ENCODE data around the gene BLACAT1. TPM values are rescaled to one million over a fixed set of nuclear protein-coding genes. Genes with fewer than 3 reads are reported as not detected.
"Not testable (repeated sequence)": the region's sequence is repeated elsewhere in the genome, so short reads cannot be mapped to it uniquely, and the experiment has no call there.

The BLACAT1 gene
- total and polyA plus RNA-seq, 2 of the 8 experiments (the other 6 are each of a cell fraction or from before 2014, with no cell fraction given), result 3.5 to 10.5 TPM

DNA sequence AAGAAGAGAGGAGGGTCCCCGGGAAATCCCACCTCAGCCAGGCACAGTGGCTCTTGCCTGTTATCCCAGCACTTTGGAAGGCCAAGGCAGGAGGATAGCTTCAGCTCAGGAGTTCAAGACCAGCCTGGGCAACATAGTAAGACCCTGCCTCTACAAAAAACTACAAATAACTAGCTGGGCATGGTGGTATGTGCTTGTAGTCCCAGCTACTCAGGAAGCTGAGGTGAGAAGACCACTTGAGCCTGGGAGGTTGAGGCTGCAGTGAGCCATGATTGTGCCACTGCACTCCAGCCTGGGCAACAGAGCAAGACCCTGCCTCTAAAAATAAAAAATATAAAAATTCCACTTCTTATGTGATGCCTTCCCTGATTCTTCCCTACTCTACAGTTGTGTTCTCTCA is 23.2 kb downstream of the BLACAT1 start:
- H4K91ac ChIP-seq (replicated peaks; ENCODE audit: insufficient read length, low read length); H2BK15ac ChIP-seq (ENCODE audit: low read length); H3K27ac ChIP-seq (ENCODE audit: low read depth, low read length); H4K20me1 ChIP-seq (replicated peaks in 1 of 2; ENCODE audit: control insufficient read depth in 1 of 2, insufficient read depth in 2 of 2, low read length in 2 of 2); H3K23ac ChIP-seq (ENCODE audit: insufficient read length); H2BK12ac ChIP-seq (ENCODE audit: low read depth, low read length); H3K4me2 ChIP-seq (ENCODE audit: insufficient read depth in 1 of 2, low read depth in 2 of 2, low read length in 2 of 2); H2AFZ ChIP-seq (ENCODE audit: low read length); H3K14ac ChIP-seq (ENCODE audit: insufficient read length); H3K9ac ChIP-seq (replicated peaks in 1 of 4; ENCODE audit: extremely low read depth in 1 of 4, low read depth in 3 of 4, low read length in 3 of 4); H3K4ac ChIP-seq (replicated peaks; ENCODE audit: insufficient read length, low read depth, low read length); H3K4me1 ChIP-seq (replicated peaks in 1 of 4; ENCODE audit: control insufficient read depth in 3 of 4, insufficient read depth in 4 of 4, low read length in 3 of 4); H3K4me3 ChIP-seq (ENCODE audit: extremely low read depth in 1 of 4, insufficient read depth in 2 of 4, low read depth in 3 of 4, low read length in 4 of 4); DNase-seq (ENCODE audit: low read depth in 1 of 2, low spot score in 2 of 2); H3K79me2 ChIP-seq (ENCODE audit: control insufficient read depth in 1 of 2, insufficient read depth in 2 of 2, low read length in 2 of 2); H3K79me1 ChIP-seq (ENCODE audit: low read depth, low read length); H3K36me3 ChIP-seq (ENCODE audit: control insufficient read depth in 2 of 4, insufficient read depth in 4 of 4, low read length in 3 of 4); H4K5ac ChIP-seq (ENCODE audit: insufficient read length, low read depth, low read length); H3K23me2 ChIP-seq (ENCODE audit: low read depth, low read length); H4K8ac ChIP-seq (ENCODE audit: extremely low read depth, insufficient read depth, low read length); H3K56ac ChIP-seq (replicated peaks; ENCODE audit: insufficient read length, low read depth, low read length); H2BK20ac ChIP-seq (ENCODE audit: low read length); H3K18ac ChIP-seq (ENCODE audit: extremely low read depth, low read length); H3K9me3 ChIP-seq (ENCODE audit: insufficient read depth in 2 of 2, low read depth in 1 of 2, low read length in 1 of 2); H2BK120ac ChIP-seq (replicated peaks; ENCODE audit: low read depth, low read length); H2BK5ac ChIP-seq (ENCODE audit: low read depth, low read length); FAIRE-seq; H2AK5ac ChIP-seq (ENCODE audit: low read depth, low read length): not testable (repeated sequence)
- peaks cover 0 to 25% (median 13%) of the 10 kb centered on the region in 4 experiments; a peak in 6 of 7 replicates for H3K27me3 ChIP-seq (replicated peaks in 1 of 4; ENCODE audit: control insufficient read depth in 3 of 4, extremely low read depth in 1 of 4, insufficient read depth in 3 of 4, low read length in 3 of 4)
- CTCF ChIA-PET (ENCODE audit: partially characterized antibody), result interaction anchor here (0.6 to 21.5 kb wide), 6 partner anchors 15 to 91 kb away, joined by 3 to 479 read pairs (median 94); partner anchors contain the start of genes BLACAT1 and LEMD1
- TF ChIP-seq KDM1A (IDR thresholded peaks at IDR 0.05; ENCODE audit: borderline replicate concordance, low read length), result 0 out of 2 replicates have a peak, but pooled peaks have one; percentile 19
- 45% methylated on average over 1 of the region's 1 CpG; no CpG with 5 or more reads in 1 of the 2 experiments for WGBS, 2 experiments (ENCODE audit: extremely low coverage in 1 of 2, insufficient coverage in 1 of 2, insufficient read length in 1 of 2, insufficient replicate concordance in 2 of 2, low coverage in 1 of 2, low lambda C conversion rate in 2 of 2, missing lambda C conversion rate in 1 of 2)
- POLR2A ChIA-PET (ENCODE audit: partially characterized antibody), result interaction anchor here (0.8 to 2.0 kb wide), 5 partner anchors 10 to 73 kb away, joined by 3 to 8 read pairs (median 3); no protein-coding TSS in a partner anchor
